ENCODE results near the gene LIME1.

LIME1 gene

GRCh38 chr20:63751471-63752271, 15.2 kb downstream of the LIME1 start:
- peak; percentile 35 for DNase-seq

- DNase-seq, result no peak
Observed at GRCh38 chr20:63752411-63753101, 16.1 kb downstream of the LIME1 start.

GRCh38 chr20:63753381-63753780, 16.9 kb downstream of the LIME1 start:
- no peak for DNase-seq

- no peak for DNase-seq
Observed at GRCh38 chr20:63754008-63754407, 17.5 kb downstream of the LIME1 start.

- DNase-seq, result no peak
Observed at GRCh38 chr20:63755933-63756647, 19.6 kb downstream of the LIME1 start.

DNA sequence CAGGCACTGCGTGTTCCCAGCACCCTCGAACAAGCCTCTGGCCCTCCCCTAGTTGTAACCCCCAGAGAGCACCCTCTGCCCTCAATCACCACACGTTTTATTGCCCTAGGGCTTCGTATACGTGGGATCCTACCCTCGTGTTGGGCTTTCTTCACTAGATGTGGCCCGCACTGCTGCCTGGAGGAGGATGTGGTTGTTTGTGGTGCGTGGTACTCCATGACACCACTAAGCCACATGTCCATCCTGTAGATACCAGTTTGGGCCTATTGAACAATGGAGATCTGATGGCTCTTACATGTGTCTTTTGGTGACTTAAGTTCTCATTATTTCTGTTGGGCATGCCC, 20.2 kb downstream of the LIME1 start:
- no peak for DNase-seq

GRCh38 chr20:63758152-63758551, 21.7 kb downstream of the LIME1 start:
- peak; percentile 7 for DNase-seq

GRCh38 chr20:63759377-63759901, 23.0 kb downstream of the LIME1 start:
- no peak for DNase-seq

DNA sequence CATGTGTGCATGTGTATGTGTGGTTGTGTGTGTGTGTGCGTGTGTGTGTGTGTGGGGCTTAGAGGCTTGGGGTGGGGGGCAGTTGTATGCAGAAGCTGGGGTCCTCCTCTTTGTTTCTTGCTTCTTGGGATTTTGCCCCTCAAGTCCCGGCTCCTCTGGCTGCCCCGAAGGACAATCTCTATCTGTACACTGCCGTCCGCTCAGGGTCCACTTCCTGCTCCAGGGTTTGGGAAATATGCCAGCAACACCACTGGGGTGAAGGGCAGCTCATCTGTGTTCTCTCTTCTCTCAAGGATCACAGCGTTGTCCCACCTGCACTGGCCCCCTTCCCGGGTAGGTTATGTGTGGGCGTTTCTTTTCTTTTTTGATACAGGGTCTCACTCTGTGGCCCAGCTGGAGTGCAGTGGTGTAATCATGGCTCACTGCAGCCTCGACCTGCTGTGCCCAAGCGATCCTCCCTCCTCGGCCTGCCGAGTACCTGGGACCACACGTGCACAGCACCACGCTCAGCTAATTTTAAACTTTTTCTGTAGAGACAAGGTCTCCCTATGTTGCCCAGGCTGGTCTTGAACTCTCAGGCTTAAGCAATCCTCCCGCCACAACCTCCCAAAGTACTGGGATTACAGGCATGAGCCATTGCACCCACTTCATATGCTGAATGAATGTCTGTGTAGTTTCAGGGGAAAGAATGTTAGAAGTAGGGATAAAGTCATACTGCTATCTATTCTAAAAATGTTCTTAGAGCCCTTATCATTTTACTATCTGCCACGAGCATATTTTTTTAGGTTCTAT, 28.8 kb downstream of the LIME1 start:
- DNase-seq, result no peak

DNA sequence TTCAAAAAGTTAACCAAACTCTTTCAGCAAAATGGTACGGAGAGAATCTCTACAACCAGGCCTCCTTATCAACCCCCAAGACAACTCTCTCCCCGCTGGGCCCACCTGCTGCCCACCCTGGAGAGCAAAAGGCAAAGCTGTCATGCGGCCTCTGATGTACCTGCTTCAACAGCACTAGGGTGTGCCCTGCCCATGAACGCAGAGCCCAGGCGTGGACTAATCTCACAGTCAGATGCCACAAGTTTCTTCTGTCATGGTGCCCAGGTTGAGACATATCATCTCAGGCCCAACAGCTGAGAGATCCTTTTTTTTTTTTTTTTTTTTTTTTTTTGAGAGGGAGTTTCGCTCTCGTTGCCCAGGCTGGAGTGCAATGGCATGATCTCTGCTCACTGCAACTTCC, 29.4 kb downstream of the LIME1 start:
- DNase-seq, result no peak

DNA sequence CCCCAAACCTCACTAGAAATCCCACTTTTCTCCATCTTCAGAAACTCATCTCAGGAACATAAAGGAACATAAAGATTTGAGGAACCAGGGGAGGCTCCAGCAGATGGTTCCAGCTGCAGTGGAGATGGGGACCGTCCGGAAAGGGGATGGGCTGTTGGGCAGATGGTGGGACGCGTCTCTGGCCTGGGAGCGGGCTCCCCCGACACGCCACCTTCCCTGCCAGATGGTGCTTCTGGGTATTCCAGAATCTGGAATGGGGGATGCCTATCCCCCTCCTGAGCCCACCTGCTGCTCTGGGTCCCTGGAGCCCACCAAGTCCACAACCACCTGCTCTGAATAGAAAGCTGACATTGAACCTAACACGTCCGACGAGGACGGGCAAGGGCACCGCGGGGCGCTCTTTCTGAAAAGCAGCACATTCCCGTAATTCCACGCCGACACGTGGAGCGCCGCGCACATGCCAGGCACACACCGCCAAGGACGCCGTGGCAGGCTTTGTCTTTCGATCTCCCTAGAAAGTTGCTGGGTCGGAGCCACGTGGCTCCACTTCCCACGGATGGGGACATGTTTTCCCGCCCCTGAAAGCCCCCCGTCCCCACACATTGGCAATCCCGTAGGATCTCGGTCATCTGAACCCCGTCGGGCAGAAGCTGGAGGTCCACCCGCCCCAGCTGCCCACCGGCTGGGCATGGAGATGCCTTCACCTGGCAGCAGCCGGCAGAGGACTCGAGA, 30.4 kb downstream of the LIME1 start:
- DNase-seq, result no peak

DNA sequence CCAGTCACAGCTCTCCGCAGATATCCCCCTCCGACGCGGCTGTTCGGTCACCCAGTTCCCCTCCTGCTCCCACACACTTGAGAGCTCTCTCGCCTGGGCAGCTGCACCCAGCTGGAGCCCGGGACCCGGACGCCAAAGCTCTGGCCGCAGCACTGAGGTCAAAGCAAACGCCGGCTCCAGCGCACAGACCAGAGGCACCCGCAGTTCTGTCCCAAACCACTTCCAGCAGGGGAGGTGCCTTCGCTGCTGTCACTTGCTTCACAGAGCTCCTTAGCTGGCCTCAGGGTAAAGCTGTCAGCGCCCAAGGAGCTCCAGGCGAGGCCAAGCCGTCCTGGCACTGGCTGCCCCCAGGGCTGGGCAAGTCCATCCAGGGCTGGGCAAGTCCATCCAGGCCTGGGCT, 31.0 kb downstream of the LIME1 start:
- no peak for DNase-seq

DNA sequence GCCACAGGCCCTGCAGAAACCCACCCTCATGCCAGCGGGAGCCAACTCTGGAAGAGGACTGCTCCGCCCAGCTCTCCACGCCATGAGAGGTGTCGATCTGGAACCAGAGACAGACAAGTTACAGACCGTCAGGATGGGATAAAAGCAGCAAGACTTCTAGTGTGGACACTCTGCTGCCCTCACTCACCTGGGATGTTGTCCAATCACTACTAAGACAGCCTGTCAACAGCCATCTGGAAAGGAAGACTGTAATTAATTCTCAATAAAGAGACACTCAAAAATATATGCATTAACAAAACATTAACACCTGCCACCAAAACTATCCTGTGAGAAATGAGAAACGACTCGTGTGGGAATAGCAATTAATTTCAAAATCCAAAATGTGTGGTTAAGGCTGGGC, 31.4 kb downstream of the LIME1 start:
- no peak for DNase-seq

GRCh38 chr20:63768591-63769515, 32.4 kb downstream of the LIME1 start:
- no peak for DNase-seq

DNA sequence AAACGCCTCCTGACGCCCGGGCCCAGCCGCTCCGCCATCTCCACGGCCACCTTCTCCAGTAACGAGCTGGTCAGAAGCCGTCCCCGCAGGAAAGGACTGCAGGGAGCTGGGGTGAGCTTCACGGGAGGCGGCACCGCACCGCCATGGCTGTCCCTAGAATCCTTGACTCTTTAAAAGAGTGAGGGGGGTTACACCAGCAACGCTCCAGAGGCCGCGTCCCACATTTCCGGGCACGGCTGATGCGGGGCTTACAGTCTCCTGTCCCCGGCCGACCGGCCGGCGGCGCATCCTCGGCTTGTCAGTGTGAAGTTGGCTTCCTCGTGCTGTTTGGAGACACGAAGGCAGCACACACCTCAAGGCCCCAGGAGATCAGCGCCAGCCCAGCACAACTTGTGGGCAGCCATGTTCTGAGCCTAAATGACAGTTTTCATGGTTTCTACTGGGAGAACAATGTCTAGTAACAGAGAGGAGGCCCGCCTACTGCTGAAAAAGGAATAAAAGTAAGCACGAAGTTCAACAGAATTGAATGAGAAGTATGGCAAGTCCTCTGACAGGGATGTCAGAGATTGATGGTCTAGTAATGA, 33.5 kb downstream of the LIME1 start:
- DNase-seq, result no peak

GRCh38 chr20:63771046-63771707, 34.7 kb downstream of the LIME1 start:
- DNase-seq, result no peak

DNA sequence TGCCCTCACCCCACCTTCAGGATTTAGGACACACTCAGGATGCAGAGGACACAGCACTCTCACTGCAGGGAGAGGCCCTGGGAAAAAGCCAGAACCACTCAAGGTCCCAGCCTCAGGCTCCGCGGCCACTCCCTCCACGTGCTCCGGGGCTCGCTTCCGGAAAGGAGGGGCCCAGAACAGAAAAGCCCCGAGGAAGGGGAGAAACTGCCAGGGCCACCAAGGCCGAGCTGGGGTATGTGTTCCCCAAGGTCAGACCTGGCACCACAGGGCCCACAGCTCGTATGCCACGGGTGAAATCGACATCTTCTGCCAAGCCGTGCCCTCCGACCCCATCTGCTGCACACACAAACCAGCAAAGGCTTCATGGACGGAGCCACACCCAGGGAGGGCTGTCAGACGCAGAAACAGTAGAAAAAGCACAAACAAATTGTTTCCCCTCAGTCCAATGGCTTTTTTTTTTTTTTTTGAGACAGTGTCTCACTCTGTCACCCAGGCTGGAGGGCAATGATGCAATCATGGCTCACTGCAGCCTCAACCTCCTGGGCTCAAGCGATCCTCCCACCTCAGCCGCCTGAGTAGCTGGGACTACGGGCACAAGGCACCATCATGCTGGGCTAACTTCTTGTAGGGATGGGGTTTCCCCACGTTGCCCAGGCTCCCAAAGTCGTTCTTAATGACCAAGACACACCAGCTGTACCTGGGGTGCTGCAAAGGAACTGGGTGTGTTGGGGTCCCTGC, 36.5 kb downstream of the LIME1 start:
- peak; percentile 20 for DNase-seq

DNA sequence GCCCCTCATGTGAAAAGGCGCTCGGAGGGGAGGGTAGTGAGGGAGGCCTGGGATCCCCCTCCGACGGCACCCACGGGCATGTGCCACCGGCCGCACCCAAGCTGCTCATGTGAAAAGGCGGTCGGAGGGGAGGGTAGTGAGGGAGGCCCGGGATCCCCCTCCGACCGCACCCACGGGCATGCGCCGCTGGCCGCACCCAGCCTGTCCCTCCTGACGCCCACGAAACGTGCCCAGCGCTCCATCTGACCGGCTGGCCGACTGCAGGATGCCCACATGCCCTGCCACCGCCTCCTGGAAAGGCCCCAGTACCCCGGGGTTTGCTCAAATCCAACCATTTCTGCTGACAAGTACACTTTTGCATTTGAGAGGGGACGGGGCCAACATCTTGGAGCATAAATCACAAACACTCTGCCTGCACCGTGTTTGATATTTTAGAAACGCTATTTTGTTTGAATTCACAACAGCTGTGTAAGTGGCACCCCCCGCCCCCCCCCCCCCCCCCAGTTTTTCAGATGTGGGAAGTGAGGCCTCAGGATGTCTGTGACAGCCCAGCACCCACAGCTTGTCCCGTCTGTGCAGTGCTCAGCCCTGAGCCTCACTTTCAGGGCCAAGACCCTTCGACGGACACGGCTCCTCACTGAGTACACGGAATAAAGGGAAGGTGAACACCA, 37.2 kb downstream of the LIME1 start:
- peak; percentile 18 for DNase-seq

DNA sequence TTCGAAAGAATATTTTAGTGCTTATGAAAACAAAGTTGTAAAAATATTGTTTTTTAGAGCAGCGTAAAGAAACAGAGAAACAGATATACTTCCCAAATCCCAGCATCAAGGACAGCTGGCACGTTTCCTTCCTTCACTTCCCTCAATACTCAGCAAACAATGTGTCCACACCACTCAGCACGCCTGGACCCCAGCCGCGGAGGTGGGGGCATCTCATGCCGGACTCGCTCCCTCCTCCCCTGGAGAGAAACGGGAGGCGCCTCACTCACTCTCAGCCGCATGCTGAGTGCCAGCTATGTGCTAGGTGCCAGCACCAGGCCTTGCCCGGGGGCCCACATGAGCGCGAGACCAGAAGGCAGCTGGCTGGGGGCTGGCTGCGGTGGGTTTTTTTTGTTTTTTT, 37.8 kb downstream of the LIME1 start:
- DNase-seq, result peak; percentile 28
